ENCODE results near the gene THBS2. TPM values are rescaled to one million over a fixed set of nuclear protein-coding genes. Genes with fewer than 3 reads are reported as not detected.
"Not testable (repeated sequence)": the region's sequence is repeated elsewhere in the genome, so short reads cannot be mapped to it uniquely, and the experiment has no call there.

The THBS2 gene
- total RNA-seq, 2 experiments from 2014 or later = not detected

DNA sequence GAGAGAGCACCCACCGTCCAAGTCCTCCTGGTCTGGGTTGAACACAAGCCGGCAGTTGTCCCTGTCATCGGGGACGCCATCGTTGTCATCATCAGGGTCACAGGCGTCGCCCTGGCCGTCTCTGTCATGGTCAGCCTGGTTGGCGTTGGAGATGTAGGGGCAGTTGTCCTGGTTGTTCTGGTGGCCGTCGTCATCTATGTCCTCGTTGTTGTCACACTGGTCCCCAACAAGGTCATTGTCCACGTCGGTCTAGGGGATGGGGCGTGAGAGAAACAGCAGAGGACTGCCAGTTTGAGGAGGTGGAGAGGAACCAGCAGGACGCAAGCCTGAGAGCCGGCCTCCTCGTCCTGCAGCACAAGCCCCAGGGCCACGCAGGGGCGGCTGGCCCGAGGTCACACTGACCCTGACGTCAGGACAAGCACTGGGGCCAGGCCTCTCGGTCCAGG is 28.5 kb downstream of the THBS2 start:
- POLR2A ChIA-PET = no interaction called here
- no peaks in the 10 kb centered on the region for H3K4me1 Mint-ChIP-seq
- no peaks in the 10 kb centered on the region for H3K36me3 Mint-ChIP-seq (ENCODE audit: low read depth)
- intact Hi-C loops (cut with DNase I, micrococcal nuclease) = no loop called here
- H3K4me3 Mint-ChIP-seq = no peak overlapping the region
- ATAC-seq (no peak), DNase-seq (no peak)
- CTCF ChIA-PET = interaction anchor here (0.7 kb wide), 1 partner anchor 13 kb away, joined by 3 read pairs; no protein-coding TSS in a partner anchor
- no peaks in the 10 kb centered on the region for H3K9me3 Mint-ChIP-seq (ENCODE audit: low read depth)
- peaks cover 5% of the 10 kb centered on the region for H3K27me3 Mint-ChIP-seq
- no peak overlapping the region for H3K27ac Mint-ChIP-seq

GRCh38 chr6:169224716-169225115 is 28.9 kb downstream of the THBS2 start:
- H3K27me3 Mint-ChIP-seq = peaks cover 5% of the 10 kb centered on the region
- intact Hi-C loops (cut with DNase I, micrococcal nuclease) = no loop called here
- DNase-seq (no peak), ATAC-seq (no peak)
- ChIA-PET POLR2A (no interaction called here), CTCF (no interaction called here)
- H3K4me1 Mint-ChIP-seq = no peaks in the 10 kb centered on the region
- no peaks in the 10 kb centered on the region for H3K9me3 Mint-ChIP-seq (ENCODE audit: low read depth)
- no peak overlapping the region for H3K27ac Mint-ChIP-seq
- H3K36me3 Mint-ChIP-seq (ENCODE audit: low read depth) = no peaks in the 10 kb centered on the region
- H3K4me3 Mint-ChIP-seq = no peak overlapping the region

GRCh38 chr6:169224185-169224695 is 29.4 kb downstream of the THBS2 start:
- intact Hi-C loops (cut with DNase I, micrococcal nuclease) = no loop called here

GRCh38 chr6:169223006-169223405 is 30.6 kb downstream of the THBS2 start:
- H3K9me3 Mint-ChIP-seq (ENCODE audit: low read depth) = peaks cover 4% of the 10 kb centered on the region
- H3K27ac Mint-ChIP-seq = no peak overlapping the region
- ATAC-seq (no peak), DNase-seq (no peak)
- H3K27me3 Mint-ChIP-seq = peaks cover 5% of the 10 kb centered on the region
- ChIA-PET POLR2A (no interaction called here), CTCF (interaction anchor here (0.6 kb wide), 1 partner anchor 642 kb away, joined by 3 read pairs; no protein-coding TSS in a partner anchor)
- no peaks in the 10 kb centered on the region for H3K36me3 Mint-ChIP-seq (ENCODE audit: low read depth)
- H3K4me1 Mint-ChIP-seq = no peaks in the 10 kb centered on the region
- intact Hi-C loops (cut with DNase I, micrococcal nuclease) = no loop called here
- H3K4me3 Mint-ChIP-seq = no peak overlapping the region

More at GRCh38 chr6:169224185-169224695, 29.4 kb downstream of the THBS2 start:
- peaks cover 5% of the 10 kb centered on the region for H3K27me3 Mint-ChIP-seq
- ChIA-PET CTCF (no interaction called here), POLR2A (no interaction called here)
- no peak overlapping the region for H3K27ac Mint-ChIP-seq
- DNase-seq = no peak
- ATAC-seq = no peak
- H3K4me1 Mint-ChIP-seq = no peaks in the 10 kb centered on the region
- no peaks in the 10 kb centered on the region for H3K36me3 Mint-ChIP-seq (ENCODE audit: low read depth)
- H3K9me3 Mint-ChIP-seq (ENCODE audit: low read depth) = no peaks in the 10 kb centered on the region
- no peak overlapping the region for H3K4me3 Mint-ChIP-seq

DNA sequence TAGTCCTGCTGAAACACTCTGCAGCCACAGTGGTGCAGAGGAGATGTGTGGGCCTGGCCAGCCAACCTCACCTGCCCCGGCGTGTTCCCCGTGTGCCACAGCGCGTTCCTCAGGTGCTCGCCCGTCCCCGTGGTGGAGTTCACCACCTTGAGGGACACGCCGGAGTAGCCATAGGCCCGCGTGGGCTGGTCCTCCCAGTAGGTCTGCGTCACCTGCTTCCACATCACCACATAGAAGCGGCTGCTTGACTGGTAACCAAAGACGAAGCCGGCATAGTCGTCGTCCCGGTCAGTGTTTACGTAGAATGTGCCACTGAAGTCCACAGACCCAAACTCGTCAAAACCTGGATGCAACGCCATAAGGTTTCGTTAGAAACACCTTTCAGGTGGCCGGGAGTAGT is 31.5 kb downstream of the THBS2 start:
- CTCF ChIA-PET = interaction anchor here (1.0 kb wide), 1 partner anchor 32 kb away, joined by 4 read pairs; no protein-coding TSS in a partner anchor
- no peak overlapping the region for H3K4me3 Mint-ChIP-seq
- H3K27me3 Mint-ChIP-seq = peaks cover 5% of the 10 kb centered on the region
- DNase-seq (no peak), ATAC-seq (no peak)
- POLR2A ChIA-PET = no interaction called here
- H3K27ac Mint-ChIP-seq = no peak overlapping the region
- H3K9me3 Mint-ChIP-seq (ENCODE audit: low read depth) = peaks cover 4% of the 10 kb centered on the region
- intact Hi-C loops (cut with DNase I, micrococcal nuclease) = no loop called here
- no peaks in the 10 kb centered on the region for H3K4me1 Mint-ChIP-seq
- no peaks in the 10 kb centered on the region for H3K36me3 Mint-ChIP-seq (ENCODE audit: low read depth)

- intact Hi-C loops (cut with DNase I, micrococcal nuclease) = no loop called here
- Mint-ChIP-seq H3K9me3 (ENCODE audit: low read depth) (peaks cover 4% of the 10 kb centered on the region), H3K27ac (no peak overlapping the region), H3K4me1 (no peaks in the 10 kb centered on the region), H3K27me3 (peaks cover 2% of the 10 kb centered on the region), H3K36me3 (ENCODE audit: low read depth) (no peaks in the 10 kb centered on the region), H3K4me3 (no peak overlapping the region)
- DNase-seq = no peak
- CTCF ChIA-PET = interaction anchor here (1.0 kb wide), 1 partner anchor 31 kb away, joined by 4 read pairs; no protein-coding TSS in a partner anchor
- POLR2A ChIA-PET = no interaction called here
- no peak for ATAC-seq
Measured at GRCh38 chr6:169221264-169221663, 32.4 kb downstream of the THBS2 start.

DNA sequence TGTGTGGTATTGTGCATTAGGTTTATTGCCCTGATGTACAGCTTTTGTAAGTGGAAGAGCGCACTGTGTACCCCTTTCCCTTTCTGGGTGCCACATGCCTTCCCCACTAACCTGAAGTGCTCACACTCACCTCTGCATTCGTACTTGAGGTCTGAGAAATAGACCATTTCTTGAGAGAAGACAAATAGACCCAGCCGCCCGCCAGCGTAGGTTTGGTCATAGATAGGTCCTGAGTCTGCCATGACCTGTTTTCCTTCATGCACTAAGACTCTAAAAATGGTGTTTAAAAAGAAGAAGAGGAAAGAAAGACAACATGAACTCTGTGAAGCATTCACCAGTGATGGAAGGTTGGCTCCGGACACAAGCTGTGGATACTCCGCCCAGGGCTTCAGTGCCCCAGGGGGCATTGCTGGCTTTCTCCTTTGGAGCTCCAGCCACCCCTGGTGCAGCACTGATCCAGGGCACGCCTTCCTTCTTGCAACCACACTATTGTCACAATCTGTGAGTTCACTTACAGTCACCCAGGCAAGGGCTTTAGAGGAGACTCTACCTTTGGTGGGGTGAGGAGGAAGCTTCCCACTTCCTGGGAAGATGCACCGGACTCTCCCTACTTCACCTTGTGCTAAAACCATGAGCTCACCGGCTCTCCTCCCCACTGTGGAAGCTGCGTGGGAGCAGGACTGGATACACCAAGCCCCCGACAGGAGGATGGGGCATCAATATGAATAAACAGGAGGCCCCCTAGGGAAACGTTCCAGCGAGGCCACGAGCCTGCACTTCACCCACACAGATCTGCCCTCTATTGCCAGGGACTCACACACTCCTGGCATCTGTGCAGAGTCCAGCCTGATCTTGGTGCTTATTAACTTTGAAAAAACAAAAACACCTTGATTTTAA is 33.3 kb downstream of the THBS2 start:
- Mint-ChIP-seq H3K4me1 (no peaks in the 10 kb centered on the region), H3K9me3 (ENCODE audit: low read depth) (peaks cover 4% of the 10 kb centered on the region), H3K27me3 (no peaks in the 10 kb centered on the region), H3K4me3 (no peak overlapping the region), H3K36me3 (ENCODE audit: low read depth) (no peaks in the 10 kb centered on the region), H3K27ac (no peak overlapping the region)
- intact Hi-C loops (cut with DNase I, micrococcal nuclease) = no loop called here
- no peak for ATAC-seq
- ChIA-PET CTCF (no interaction called here), POLR2A (no interaction called here)
- no peak for DNase-seq

GRCh38 chr6:169217972-169218371 is 35.7 kb downstream of the THBS2 start:
- Mint-ChIP-seq H3K4me3 (no peak overlapping the region), H3K36me3 (ENCODE audit: low read depth) (no peaks in the 10 kb centered on the region), H3K27me3 (no peaks in the 10 kb centered on the region), H3K9me3 (ENCODE audit: low read depth) (peaks cover 4% of the 10 kb centered on the region), H3K27ac (no peak overlapping the region), H3K4me1 (peaks cover 11% of the 10 kb centered on the region)
- DNase-seq (no peak), ATAC-seq (no peak)
- POLR2A ChIA-PET = no interaction called here
- CTCF ChIA-PET = no interaction called here
- intact Hi-C loops (cut with DNase I, micrococcal nuclease) = loop anchor here in 1 of 2 experiments (10.0 kb wide), 1 partner anchor 323 kb away; no protein-coding TSS in a partner anchor

DNA sequence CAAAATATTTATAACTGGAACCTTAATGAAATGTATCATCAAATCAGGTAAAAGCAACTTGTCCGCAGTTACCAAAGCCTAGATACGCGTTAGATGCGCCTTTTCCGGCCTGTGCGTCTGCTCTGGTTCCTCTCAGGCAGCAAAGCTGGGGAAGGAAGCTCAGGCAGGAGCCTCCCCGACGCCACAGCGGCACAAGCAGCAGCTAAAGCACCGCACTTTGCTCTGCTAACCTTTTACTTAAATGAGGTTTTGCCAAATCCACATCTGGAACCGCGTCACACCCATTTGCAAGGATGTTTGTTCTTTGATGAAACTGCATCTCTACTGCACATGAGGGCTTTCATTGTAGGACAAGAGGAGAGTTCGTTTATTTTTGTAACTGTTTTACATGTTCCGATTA is 36.8 kb downstream of the THBS2 start:
- H3K9me3 Mint-ChIP-seq (ENCODE audit: low read depth) = peaks cover 5% of the 10 kb centered on the region
- H3K36me3 Mint-ChIP-seq (ENCODE audit: low read depth) = no peaks in the 10 kb centered on the region
- ChIA-PET CTCF (no interaction called here), POLR2A (no interaction called here)
- no peak overlapping the region for H3K4me3 Mint-ChIP-seq
- ATAC-seq = no peak
- H3K27ac Mint-ChIP-seq = no peak overlapping the region
- H3K27me3 Mint-ChIP-seq = no peaks in the 10 kb centered on the region
- intact Hi-C loops (cut with DNase I, micrococcal nuclease) = loop anchor here in 1 of 2 experiments (10.0 kb wide), 1 partner anchor 322 kb away; no protein-coding TSS in a partner anchor
- no peak for DNase-seq
- peaks cover 14% of the 10 kb centered on the region for H3K4me1 Mint-ChIP-seq

GRCh38 chr6:169215201-169215681 is 38.4 kb downstream of the THBS2 start:
- no peak for DNase-seq
- ChIA-PET CTCF (no interaction called here), POLR2A (no interaction called here)
- no peak for ATAC-seq
- H3K27me3 Mint-ChIP-seq = no peaks in the 10 kb centered on the region
- no peaks in the 10 kb centered on the region for H3K36me3 Mint-ChIP-seq (ENCODE audit: low read depth)
- peaks cover 8% of the 10 kb centered on the region for H3K9me3 Mint-ChIP-seq (ENCODE audit: low read depth)
- peaks cover 14% of the 10 kb centered on the region for H3K4me1 Mint-ChIP-seq
- no peak overlapping the region for H3K4me3 Mint-ChIP-seq
- intact Hi-C loops (cut with DNase I, micrococcal nuclease) = loop anchor here in 1 of 2 experiments (10.0 kb wide), 1 partner anchor 320 kb away; no protein-coding TSS in a partner anchor
- H3K27ac Mint-ChIP-seq = no peak overlapping the region

GRCh38 chr6:169214789-169215188 is 38.9 kb downstream of the THBS2 start:
- CTCF ChIA-PET; H3K36me3 Mint-ChIP-seq (ENCODE audit: low read depth); H3K27me3 Mint-ChIP-seq; H3K9me3 Mint-ChIP-seq (ENCODE audit: low read depth); POLR2A ChIA-PET; H3K4me3 Mint-ChIP-seq: not testable (repeated sequence)
- DNase-seq (peak; percentile 39), ATAC-seq (peak; percentile 24)
- Mint-ChIP-seq H3K4me1 (peaks cover 14% of the 10 kb centered on the region), H3K27ac (peak overlapping the region; percentile 39)
- intact Hi-C loops (cut with DNase I, micrococcal nuclease) = loop anchor here (5.0 to 10.0 kb wide), 2 partner anchors 320 to 488 kb away; partner anchors contain the start of genes C6orf120 (in 2 of the 2) and WDR27 (in 2 of the 2)
